GM23338 (cell line): ENCODE results near the gene PAX5. TPM values are rescaled to one million over a fixed set of nuclear protein-coding genes. Genes with fewer than 3 reads are reported as not detected.

ENCODE experiments used
- ATAC-seq: fragments of 200-7000 bp; cut with Tn5 transposase; 3 replicates; pipeline ENCODE4 v1.9.1; 2020
- DNase-seq: peaks from one replicate; pipeline ENCODE4 v3.0.0-alpha.2; 2015; ENCODE audit warnings: low spot score
- H2AFZ ChIP-seq: fragments of 200-600 bp; sonication (generic); 2 replicates; pipeline ENCODE4 v1.8.0; 2016; ENCODE audit warnings: antibody characterized with exemption, mild to moderate bottlenecking, moderate library complexity
- H3F3A ChIP-seq: fragments of 200-600 bp; sonication (generic); replicated peaks from 2 replicates; pipeline ENCODE4 v1.8.0; 2017; ENCODE audit warnings: antibody characterized with exemption, mixed run types, low read depth
- H3K27ac ChIP-seq: fragments of 200-600 bp; sonication (generic); 2 replicates; pipeline ENCODE4 v1.6.1; 2016; ENCODE audit warnings: low read depth
- H3K27me3 ChIP-seq: fragments of 200-600 bp; sonication (generic); 2 replicates; pipeline ENCODE4 v1.8.0; 2016; ENCODE audit warnings: mild to moderate bottlenecking, mixed run types, moderate library complexity; ENCODE audit not compliant: insufficient read depth
- H3K36me3 ChIP-seq: fragments of 200-600 bp; sonication (generic); 2 replicates; pipeline ENCODE4 v1.8.0; 2016; ENCODE audit warnings: mild to moderate bottlenecking; ENCODE audit not compliant: insufficient read depth
- H3K4me1 ChIP-seq: fragments of 200-600 bp; sonication (generic); 2 replicates; pipeline ENCODE4 v1.8.0; 2016; ENCODE audit warnings: mild to moderate bottlenecking, moderate library complexity; ENCODE audit not compliant: insufficient read depth
- H3K4me2 ChIP-seq: fragments of 200-600 bp; sonication (generic); 2 replicates; pipeline ENCODE4 v1.7.1; 2017; ENCODE audit warnings: mixed run types
- H3K4me3 ChIP-seq: fragments of 200-600 bp; sonication (generic); 2 replicates; pipeline ENCODE4 v1.6.1; 2016; ENCODE audit warnings: mixed run types
- H3K79me2 ChIP-seq: fragments of 200-600 bp; sonication (generic); replicated peaks from 2 replicates; pipeline ENCODE4 v1.8.0; 2017; ENCODE audit warnings: mild to moderate bottlenecking; ENCODE audit not compliant: insufficient read depth
- H3K9me2 ChIP-seq: fragments of 200-600 bp; sonication (generic); 2 replicates; pipeline ENCODE4 v1.8.0; 2017; ENCODE audit not compliant: insufficient read depth
- H4K20me1 ChIP-seq: fragments of 200-600 bp; sonication (generic); replicated peaks from 2 replicates; pipeline ENCODE4 v1.8.0; 2017; ENCODE audit warnings: mild to moderate bottlenecking; ENCODE audit not compliant: insufficient read depth
- H3K27ac Mint-ChIP-seq: 2 replicates; pipeline ENCODE4 v1.8.0; 2020; ENCODE audit warnings: inconsistent platforms, mild to moderate bottlenecking, moderate library complexity, mixed read lengths
- H3K27me3 Mint-ChIP-seq: 3 replicates; pipeline ENCODE4 v1.8.0; 2022; ENCODE audit warnings: low read depth, mild to moderate bottlenecking, moderate library complexity, mixed read lengths, inconsistent platforms; ENCODE audit not compliant: insufficient read depth, poor library complexity
- H3K36me3 Mint-ChIP-seq: 3 replicates; pipeline ENCODE4 v1.8.0; 2021; ENCODE audit warnings: low read depth, mild to moderate bottlenecking, inconsistent platforms, moderate library complexity, mixed read lengths
- H3K4me1 Mint-ChIP-seq: 3 replicates; pipeline ENCODE4 v1.8.0; 2020; ENCODE audit warnings: mild to moderate bottlenecking, inconsistent platforms, mixed read lengths
- H3K4me3 Mint-ChIP-seq: 3 replicates; pipeline ENCODE4 v1.8.0; 2021; ENCODE audit warnings: moderate library complexity, mild to moderate bottlenecking, inconsistent platforms, mixed read lengths
- H3K9me3 Mint-ChIP-seq: 3 replicates; pipeline ENCODE4 v1.8.0; 2020; ENCODE audit warnings: moderate library complexity, mild to moderate bottlenecking, inconsistent platforms, mixed read lengths
- CREB1 ChIP-seq: fragments of 250-450 bp; sonication (Bioruptor Pico); IDR thresholded peaks from 2 replicates; pipeline ENCODE4 v1.5.0; 2020; ENCODE audit warnings: low read depth, mild to moderate bottlenecking, moderate library complexity
- EZH2 ChIP-seq: fragments of 200-600 bp; sonication (generic); IDR thresholded peaks from one replicate; pipeline ENCODE4 v1.8.0; 2017; ENCODE audit warnings: antibody characterized with exemption, mild to moderate bottlenecking, low read depth; ENCODE audit not compliant: unreplicated experiment
- EZH2phosphoT487 ChIP-seq: fragments of 200-600 bp; sonication (generic); IDR thresholded peaks from one replicate; pipeline ENCODE4 v1.8.1; 2018; ENCODE audit warnings: antibody characterized with exemption; ENCODE audit not compliant: unreplicated experiment
- JUNB ChIP-seq: IDR thresholded peaks from one replicate; pipeline ENCODE4 v1.6.1; 2016; ENCODE audit warnings: antibody characterized with exemption; ENCODE audit not compliant: unreplicated experiment
- NANOG ChIP-seq: IDR thresholded peaks from 2 replicates; pipeline ENCODE4 v1.6.1; 2016; ENCODE audit warnings: antibody characterized with exemption, borderline replicate concordance
- POLR2AphosphoS5 ChIP-seq: IDR thresholded peaks from 2 replicates; pipeline ENCODE4 v1.6.1; 2016; ENCODE audit warnings: antibody characterized with exemption, low read depth
- STAT1 ChIP-seq: IDR thresholded peaks from one replicate; pipeline ENCODE4 v1.6.1; 2016; ENCODE audit warnings: antibody characterized with exemption; ENCODE audit not compliant: unreplicated experiment
- ZNF114 ChIP-seq: fragments of 250-450 bp; sonication (Bioruptor Pico); IDR thresholded peaks from 2 replicates; pipeline ENCODE4 v1.5.0; 2020; ENCODE audit warnings: mild to moderate bottlenecking, moderate library complexity
- ZNF331 ChIP-seq: fragments of 250-450 bp; sonication (Bioruptor Pico); IDR thresholded peaks from 2 replicates; pipeline ENCODE4 v1.5.0; 2020; ENCODE audit warnings: low read depth, mild to moderate bottlenecking, moderate library complexity
- polyA plus RNA-seq: library from polyadenylated mRNA; unstranded; fragments of >200 nt; fragmentation: Nextera tagmentation; extraction: Ambion mirVana; gene quantifications from 2 replicates; pipeline ENCODE4 v1.2.1, GENCODE V29; 2016
- total RNA-seq: library from RNA; depleted of rRNA; stranded (reverse); fragments of >200 nt; shearing (Covaris generic); gene quantifications from 2 replicates; pipeline ENCODE4 v1.2.3, GENCODE V29; 2014
- TF ChIP-seq, protein P1 (sequence below): IDR thresholded peaks from one replicate; pipeline ENCODE4 v1.6.1; 2018; ENCODE audit warnings: antibody characterized with exemption; ENCODE audit not compliant: unreplicated experiment
- TF ChIP-seq, protein P2 (sequence below), 2 experiments: fragments of 200-600 bp in 1 of 2; sonication (generic) in 1 of 2; conservative IDR thresholded peaks; 2 replicates each; pipeline versions ENCODE4 v1.5.1 to v1.6.1; 2016 to 2017; ENCODE audit warnings: antibody characterized with exemption in 2 of 2, low read depth in 2 of 2, mild to moderate bottlenecking in 2 of 2, moderate library complexity in 1 of 2
- TF ChIP-seq, protein P3 (sequence below): fragments of 250-450 bp; sonication (Bioruptor Pico); IDR thresholded peaks from 2 replicates; pipeline ENCODE4 v1.5.0; 2020; ENCODE audit warnings: mild to moderate bottlenecking, moderate library complexity

The PAX5 gene
- total and polyA plus RNA-seq, 2 experiments from 2014 or later = 0.17 to 0.60 TPM

DNA sequence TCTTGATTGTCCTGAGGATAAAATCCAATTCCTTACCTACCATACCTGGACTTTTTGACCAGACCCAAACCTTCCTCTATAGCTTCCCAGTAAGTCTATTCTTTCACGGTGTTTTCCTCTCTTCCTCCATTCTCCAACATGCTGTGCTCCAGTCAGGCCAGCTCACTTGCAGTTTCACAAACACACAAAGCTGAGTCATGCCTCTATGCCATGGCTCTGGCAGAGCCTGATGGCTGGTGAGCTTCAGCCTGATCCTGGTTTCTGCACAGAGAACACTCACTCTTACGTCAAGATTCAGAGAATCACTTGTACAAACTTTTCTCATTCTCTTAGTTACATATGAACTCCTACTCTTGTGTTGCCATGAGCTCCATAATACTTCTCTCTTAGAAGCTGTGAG, 27.7 kb upstream of the PAX5 start:
- 0 out of 2 replicates have a peak, but pooled peaks cover 10% of the 10 kb centered on the region for H3K9me2 ChIP-seq
- Mint-ChIP-seq H3K4me1 (peaks cover 3% of the 10 kb centered on the region; the same call in 2 of the 3 replicates), H3K27ac (no peak overlapping the region), H3K27me3 (no peaks in the 10 kb centered on the region), H3K4me3 (no peak overlapping the region), H3K36me3 (no peaks in the 10 kb centered on the region), H3K9me3 (no peaks in the 10 kb centered on the region)
- H3K79me2 ChIP-seq = no peaks in the 10 kb centered on the region
- no peak overlapping the region for H2AFZ ChIP-seq
- H3K36me3 ChIP-seq = no peaks in the 10 kb centered on the region
- DNase-seq = no peak
- no peaks in the 10 kb centered on the region for H3K4me1 ChIP-seq
- no peak for ATAC-seq
- H3K27ac ChIP-seq = no peak overlapping the region
- H3F3A ChIP-seq = no peaks in the 10 kb centered on the region
- H3K4me2 ChIP-seq = no peak overlapping the region
- H4K20me1 ChIP-seq = no peaks in the 10 kb centered on the region; the same call in 1 of the 2 replicates
- H3K27me3 ChIP-seq = no peaks in the 10 kb centered on the region
- no peak overlapping the region for H3K4me3 ChIP-seq
- no peak for TF ChIP-seq EZH2phosphoT487
- no peak for TF ChIP-seq POLR2AphosphoS5

DNA sequence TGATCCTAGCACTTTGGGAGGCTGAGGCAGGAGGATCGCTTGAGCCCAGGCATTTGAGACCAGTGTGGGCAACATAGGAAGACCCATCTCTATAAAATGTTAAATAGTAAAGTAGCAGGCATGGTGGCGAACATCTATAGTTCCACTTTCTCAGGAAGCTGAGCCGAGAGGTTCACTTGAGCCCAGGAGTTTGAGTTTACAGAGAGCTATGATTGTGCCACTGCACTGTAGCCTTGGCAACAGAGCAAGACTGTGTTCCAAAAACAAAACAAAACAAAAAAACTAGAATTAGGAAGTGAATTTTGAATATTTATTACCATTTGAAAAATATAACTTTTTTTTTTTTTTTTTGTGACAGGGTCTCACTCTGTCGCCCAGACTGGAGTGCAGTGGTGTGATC, 26.8 kb upstream of the PAX5 start:
- Mint-ChIP-seq H3K36me3 (no peaks in the 10 kb centered on the region), H3K4me3 (no peak overlapping the region), H3K27me3 (peaks cover 2% of the 10 kb centered on the region), H3K4me1 (peaks cover 6% of the 10 kb centered on the region; the same call in 2 of the 3 replicates), H3K27ac (no peak overlapping the region), H3K9me3 (no peaks in the 10 kb centered on the region)
- Histone ChIP-seq H3K36me3 (no peaks in the 10 kb centered on the region), H3K79me2 (no peaks in the 10 kb centered on the region), H3K4me2 (no peak overlapping the region), H3K9me2 (0 out of 2 replicates have a peak, but pooled peaks cover 10% of the 10 kb centered on the region), H3K27ac (no peak overlapping the region), H3F3A (no peaks in the 10 kb centered on the region), H3K4me3 (no peak overlapping the region), H4K20me1 (no peaks in the 10 kb centered on the region; the same call in 1 of the 2 replicates), H3K27me3 (no peaks in the 10 kb centered on the region), H2AFZ (no peak overlapping the region), H3K4me1 (no peaks in the 10 kb centered on the region)
- DNase-seq (no peak), ATAC-seq (no peak)
- TF ChIP-seq STAT1 (no peak), CREB1 (no peak), ZNF331 (CRISPR knock-in tag) (no peak), JUNB (no peak), NANOG (no peak), EZH2phosphoT487 (no peak), ZNF114 (CRISPR knock-in tag) (no peak), EZH2 (no peak)
- TF ChIP-seq, protein P1, sequence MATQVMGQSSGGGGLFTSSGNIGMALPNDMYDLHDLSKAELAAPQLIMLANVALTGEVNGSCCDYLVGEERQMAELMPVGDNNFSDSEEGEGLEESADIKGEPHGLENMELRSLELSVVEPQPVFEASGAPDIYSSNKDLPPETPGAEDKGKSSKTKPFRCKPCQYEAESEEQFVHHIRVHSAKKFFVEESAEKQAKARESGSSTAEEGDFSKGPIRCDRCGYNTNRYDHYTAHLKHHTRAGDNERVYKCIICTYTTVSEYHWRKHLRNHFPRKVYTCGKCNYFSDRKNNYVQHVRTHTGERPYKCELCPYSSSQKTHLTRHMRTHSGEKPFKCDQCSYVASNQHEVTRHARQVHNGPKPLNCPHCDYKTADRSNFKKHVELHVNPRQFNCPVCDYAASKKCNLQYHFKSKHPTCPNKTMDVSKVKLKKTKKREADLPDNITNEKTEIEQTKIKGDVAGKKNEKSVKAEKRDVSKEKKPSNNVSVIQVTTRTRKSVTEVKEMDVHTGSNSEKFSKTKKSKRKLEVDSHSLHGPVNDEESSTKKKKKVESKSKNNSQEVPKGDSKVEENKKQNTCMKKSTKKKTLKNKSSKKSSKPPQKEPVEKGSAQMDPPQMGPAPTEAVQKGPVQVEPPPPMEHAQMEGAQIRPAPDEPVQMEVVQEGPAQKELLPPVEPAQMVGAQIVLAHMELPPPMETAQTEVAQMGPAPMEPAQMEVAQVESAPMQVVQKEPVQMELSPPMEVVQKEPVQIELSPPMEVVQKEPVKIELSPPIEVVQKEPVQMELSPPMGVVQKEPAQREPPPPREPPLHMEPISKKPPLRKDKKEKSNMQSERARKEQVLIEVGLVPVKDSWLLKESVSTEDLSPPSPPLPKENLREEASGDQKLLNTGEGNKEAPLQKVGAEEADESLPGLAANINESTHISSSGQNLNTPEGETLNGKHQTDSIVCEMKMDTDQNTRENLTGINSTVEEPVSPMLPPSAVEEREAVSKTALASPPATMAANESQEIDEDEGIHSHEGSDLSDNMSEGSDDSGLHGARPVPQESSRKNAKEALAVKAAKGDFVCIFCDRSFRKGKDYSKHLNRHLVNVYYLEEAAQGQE = no peak
- TF ChIP-seq, protein P2, sequence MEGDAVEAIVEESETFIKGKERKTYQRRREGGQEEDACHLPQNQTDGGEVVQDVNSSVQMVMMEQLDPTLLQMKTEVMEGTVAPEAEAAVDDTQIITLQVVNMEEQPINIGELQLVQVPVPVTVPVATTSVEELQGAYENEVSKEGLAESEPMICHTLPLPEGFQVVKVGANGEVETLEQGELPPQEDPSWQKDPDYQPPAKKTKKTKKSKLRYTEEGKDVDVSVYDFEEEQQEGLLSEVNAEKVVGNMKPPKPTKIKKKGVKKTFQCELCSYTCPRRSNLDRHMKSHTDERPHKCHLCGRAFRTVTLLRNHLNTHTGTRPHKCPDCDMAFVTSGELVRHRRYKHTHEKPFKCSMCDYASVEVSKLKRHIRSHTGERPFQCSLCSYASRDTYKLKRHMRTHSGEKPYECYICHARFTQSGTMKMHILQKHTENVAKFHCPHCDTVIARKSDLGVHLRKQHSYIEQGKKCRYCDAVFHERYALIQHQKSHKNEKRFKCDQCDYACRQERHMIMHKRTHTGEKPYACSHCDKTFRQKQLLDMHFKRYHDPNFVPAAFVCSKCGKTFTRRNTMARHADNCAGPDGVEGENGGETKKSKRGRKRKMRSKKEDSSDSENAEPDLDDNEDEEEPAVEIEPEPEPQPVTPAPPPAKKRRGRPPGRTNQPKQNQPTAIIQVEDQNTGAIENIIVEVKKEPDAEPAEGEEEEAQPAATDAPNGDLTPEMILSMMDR (conservative IDR thresholded peaks at IDR 0.05; ENCODE audit: low read depth in 2 of 2) = no peak
- TF ChIP-seq, protein P3, sequence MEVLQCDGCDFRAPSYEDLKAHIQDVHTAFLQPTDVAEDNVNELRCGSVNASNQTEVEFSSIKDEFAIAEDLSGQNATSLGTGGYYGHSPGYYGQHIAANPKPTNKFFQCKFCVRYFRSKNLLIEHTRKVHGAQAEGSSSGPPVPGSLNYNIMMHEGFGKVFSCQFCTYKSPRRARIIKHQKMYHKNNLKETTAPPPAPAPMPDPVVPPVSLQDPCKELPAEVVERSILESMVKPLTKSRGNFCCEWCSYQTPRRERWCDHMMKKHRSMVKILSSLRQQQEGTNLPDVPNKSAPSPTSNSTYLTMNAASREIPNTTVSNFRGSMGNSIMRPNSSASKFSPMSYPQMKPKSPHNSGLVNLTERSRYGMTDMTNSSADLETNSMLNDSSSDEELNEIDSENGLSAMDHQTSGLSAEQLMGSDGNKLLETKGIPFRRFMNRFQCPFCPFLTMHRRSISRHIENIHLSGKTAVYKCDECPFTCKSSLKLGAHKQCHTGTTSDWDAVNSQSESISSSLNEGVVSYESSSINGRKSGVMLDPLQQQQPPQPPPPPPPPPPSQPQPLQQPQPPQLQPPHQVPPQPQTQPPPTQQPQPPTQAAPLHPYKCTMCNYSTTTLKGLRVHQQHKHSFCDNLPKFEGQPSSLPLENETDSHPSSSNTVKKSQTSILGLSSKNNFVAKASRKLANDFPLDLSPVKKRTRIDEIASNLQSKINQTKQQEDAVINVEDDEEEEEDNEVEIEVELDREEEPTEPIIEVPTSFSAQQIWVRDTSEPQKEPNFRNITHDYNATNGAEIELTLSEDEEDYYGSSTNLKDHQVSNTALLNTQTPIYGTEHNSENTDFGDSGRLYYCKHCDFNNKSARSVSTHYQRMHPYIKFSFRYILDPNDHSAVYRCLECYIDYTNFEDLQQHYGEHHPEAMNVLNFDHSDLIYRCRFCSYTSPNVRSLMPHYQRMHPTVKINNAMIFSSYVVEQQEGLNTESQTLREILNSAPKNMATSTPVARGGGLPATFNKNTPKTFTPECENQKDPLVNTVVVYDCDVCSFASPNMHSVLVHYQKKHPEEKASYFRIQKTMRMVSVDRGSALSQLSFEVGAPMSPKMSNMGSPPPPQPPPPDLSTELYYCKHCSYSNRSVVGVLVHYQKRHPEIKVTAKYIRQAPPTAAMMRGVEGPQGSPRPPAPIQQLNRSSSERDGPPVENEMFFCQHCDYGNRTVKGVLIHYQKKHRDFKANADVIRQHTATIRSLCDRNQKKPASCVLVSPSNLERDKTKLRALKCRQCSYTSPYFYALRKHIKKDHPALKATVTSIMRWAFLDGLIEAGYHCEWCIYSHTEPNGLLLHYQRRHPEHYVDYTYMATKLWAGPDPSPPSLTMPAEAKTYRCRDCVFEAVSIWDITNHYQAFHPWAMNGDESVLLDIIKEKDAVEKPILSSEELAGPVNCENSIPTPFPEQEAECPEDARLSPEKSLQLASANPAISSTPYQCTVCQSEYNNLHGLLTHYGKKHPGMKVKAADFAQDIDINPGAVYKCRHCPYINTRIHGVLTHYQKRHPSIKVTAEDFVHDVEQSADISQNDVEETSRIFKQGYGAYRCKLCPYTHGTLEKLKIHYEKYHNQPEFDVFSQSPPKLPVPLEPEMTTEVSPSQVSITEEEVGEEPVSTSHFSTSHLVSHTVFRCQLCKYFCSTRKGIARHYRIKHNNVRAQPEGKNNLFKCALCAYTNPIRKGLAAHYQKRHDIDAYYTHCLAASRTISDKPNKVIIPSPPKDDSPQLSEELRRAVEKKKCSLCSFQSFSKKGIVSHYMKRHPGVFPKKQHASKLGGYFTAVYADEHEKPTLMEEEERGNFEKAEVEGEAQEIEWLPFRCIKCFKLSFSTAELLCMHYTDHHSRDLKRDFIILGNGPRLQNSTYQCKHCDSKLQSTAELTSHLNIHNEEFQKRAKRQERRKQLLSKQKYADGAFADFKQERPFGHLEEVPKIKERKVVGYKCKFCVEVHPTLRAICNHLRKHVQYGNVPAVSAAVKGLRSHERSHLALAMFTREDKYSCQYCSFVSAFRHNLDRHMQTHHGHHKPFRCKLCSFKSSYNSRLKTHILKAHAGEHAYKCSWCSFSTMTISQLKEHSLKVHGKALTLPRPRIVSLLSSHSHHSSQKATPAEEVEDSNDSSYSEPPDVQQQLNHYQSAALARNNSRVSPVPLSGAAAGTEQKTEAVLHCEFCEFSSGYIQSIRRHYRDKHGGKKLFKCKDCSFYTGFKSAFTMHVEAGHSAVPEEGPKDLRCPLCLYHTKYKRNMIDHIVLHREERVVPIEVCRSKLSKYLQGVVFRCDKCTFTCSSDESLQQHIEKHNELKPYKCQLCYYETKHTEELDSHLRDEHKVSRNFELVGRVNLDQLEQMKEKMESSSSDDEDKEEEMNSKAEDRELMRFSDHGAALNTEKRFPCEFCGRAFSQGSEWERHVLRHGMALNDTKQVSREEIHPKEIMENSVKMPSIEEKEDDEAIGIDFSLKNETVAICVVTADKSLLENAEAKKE (CRISPR knock-in tag) = no peak
